ENCODE measurements around the gene METTL5. TPM values are rescaled to one million over a fixed set of nuclear protein-coding genes. Genes with fewer than 3 reads are reported as not detected.

Gene METTL5
- total and polyA plus RNA-seq, 9 of the 15 experiments (the other 6 are each of a cell fraction or from before 2014, with no cell fraction given): 149 to 471 (median 224) TPM

DNA sequence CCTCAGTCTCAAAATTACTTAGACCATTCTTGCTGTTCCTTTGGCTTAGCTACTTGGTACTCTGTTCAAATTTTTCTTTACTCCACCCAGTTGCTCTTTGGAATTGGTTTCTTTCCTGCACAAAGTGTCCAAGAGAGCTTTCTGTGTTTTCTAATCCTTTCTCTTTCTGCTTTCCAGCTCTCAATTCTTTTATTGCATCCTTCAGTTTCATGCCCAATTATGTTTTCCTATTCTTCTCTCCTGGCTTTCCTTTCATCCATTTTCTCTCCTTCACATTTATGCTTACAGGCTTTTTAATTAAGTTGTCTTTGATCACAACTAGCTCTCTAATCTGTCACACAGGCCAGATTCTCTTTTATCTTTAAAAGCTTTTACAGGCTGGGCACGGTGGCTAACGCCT is 40.8 kb upstream of the METTL5 start:
- in situ Hi-C loops (cut with MboI) (no loop called here), intact Hi-C loops (cut with micrococcal nuclease) (no loop called here)
- Histone ChIP-seq H3K4me2 (ENCODE audit: insufficient read depth, low read length) (no peak overlapping the region), H3K4me1 (replicated peaks in 1 of 2; ENCODE audit: control insufficient read depth in 2 of 2, insufficient read depth in 2 of 2, low read length in 2 of 2) (peaks cover 3 to 9% of the 10 kb centered on the region in 2 experiments), H4K20me1 (replicated peaks; ENCODE audit: control insufficient read depth, insufficient read depth, low read length) (no peaks in the 10 kb centered on the region; the same call in 1 of the 2 replicates), H3K4me3 (no peak overlapping the region), H3K27ac (ENCODE audit: extremely low read depth, low read depth, low read length) (no peak overlapping the region), H3K27me3 (ENCODE audit: control insufficient read depth in 2 of 2, insufficient read depth in 2 of 2, low read length in 2 of 2) (no peaks in the 10 kb centered on the region), H3K9ac (ENCODE audit: insufficient read depth in 1 of 2, low read depth in 2 of 2, low read length in 2 of 2) (no peak overlapping the region), H2AFZ (ENCODE audit: low read depth, low read length) (no peak overlapping the region), H3K36me3 (ENCODE audit: control insufficient read depth, insufficient read depth, low read length) (peaks cover 8% of the 10 kb centered on the region; the same call in 1 of the 3 replicates), H3K9me3 (replicated peaks; ENCODE audit: control insufficient read depth, insufficient read depth, low read depth, low read length) (no peaks in the 10 kb centered on the region), H3K79me2 (ENCODE audit: control insufficient read depth, insufficient read depth, low read length) (peaks cover 93% of the 10 kb centered on the region), H3K9me1 (ENCODE audit: control insufficient read depth, insufficient read depth, low read length) (no peaks in the 10 kb centered on the region)
- TF ChIP-seq POLR3G (IDR thresholded peaks at IDR 0.05; ENCODE audit: extremely low read depth, insufficient read length, insufficient replicate concordance): no peak
- no peak for TF ChIP-seq RBM14 (IDR thresholded peaks at IDR 0.05; ENCODE audit: borderline replicate concordance, insufficient read depth, low read depth, low read length)
- TF ChIP-seq FOS (IDR thresholded peaks at IDR 0.05; ENCODE audit: extremely low read depth, insufficient read length): no peak
- TF ChIP-seq POLR2G (IDR thresholded peaks at IDR 0.05; ENCODE audit: low read depth, low read length): no peak
- no peak for TF ChIP-seq RAD51 (IDR thresholded peaks at IDR 0.05; ENCODE audit: borderline replicate concordance, low read depth)
- TF ChIP-seq ZC3H4 (CRISPR knock-in tag; IDR thresholded peaks at IDR 0.05; ENCODE audit: borderline replicate concordance): no peak
- TF ChIP-seq WHSC1 (IDR thresholded peaks at IDR 0.05; ENCODE audit: low read length): no peak
- TF ChIP-seq SUPT5H (IDR thresholded peaks at IDR 0.05): no peak
- no peak for TF ChIP-seq NFYB (IDR thresholded peaks at IDR 0.05; ENCODE audit: extremely low read depth, insufficient read length)
- TF ChIP-seq STAG1 (CRISPR knock-in tag; IDR thresholded peaks at IDR 0.05; ENCODE audit: borderline replicate concordance): no peak
- TF ChIP-seq NR2C2 (CRISPR knock-in tag; IDR thresholded peaks at IDR 0.05): no peak
- no peak for TF ChIP-seq NR2C2 (tag; IDR thresholded peaks at IDR 0.05)
- no peak for TF ChIP-seq CXXC5 (CRISPR knock-in tag; IDR thresholded peaks at IDR 0.05)
- no peak for TF ChIP-seq CCNT2 (IDR thresholded peaks at IDR 0.05; ENCODE audit: borderline replicate concordance, extremely low read depth, insufficient read length, low read depth, low read length)
- TF ChIP-seq, protein P1, sequence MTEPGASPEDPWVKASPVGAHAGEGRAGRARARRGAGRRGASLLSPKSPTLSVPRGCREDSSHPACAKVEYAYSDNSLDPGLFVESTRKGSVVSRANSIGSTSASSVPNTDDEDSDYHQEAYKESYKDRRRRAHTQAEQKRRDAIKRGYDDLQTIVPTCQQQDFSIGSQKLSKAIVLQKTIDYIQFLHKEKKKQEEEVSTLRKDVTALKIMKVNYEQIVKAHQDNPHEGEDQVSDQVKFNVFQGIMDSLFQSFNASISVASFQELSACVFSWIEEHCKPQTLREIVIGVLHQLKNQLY (CRISPR knock-in tag; conservative IDR thresholded peaks at IDR 0.05): no peak
- TF ChIP-seq GATAD2B (IDR thresholded peaks at IDR 0.05; ENCODE audit: borderline replicate concordance): no peak
- TF ChIP-seq SREBF1 (IDR thresholded peaks at IDR 0.05; ENCODE audit: borderline replicate concordance, low read depth, low read length): no peak
- no peak for TF ChIP-seq ATF3 (IDR thresholded peaks at IDR 0.05)
- TF ChIP-seq ATF3 (CRISPR knock-in tag; conservative IDR thresholded peaks at IDR 0.05): no peak
- no peak for ATAC-seq
- CTCF ChIA-PET (ENCODE audit: low intra/inter-chr PET ratio): interaction anchor here (0.7 kb wide), 1 partner anchor 62 kb away, joined by 4 read pairs; no protein-coding TSS in a partner anchor
- POLR2A ChIA-PET: interaction anchor here (0.8 to 1.2 kb wide), 3 partner anchors 12 to 36 kb away, joined by 3 to 4 read pairs (median 3); no protein-coding TSS in a partner anchor
- FAIRE-seq: no peak
- DNase-seq (ENCODE audit: extremely low read depth in 1 of 4, low spot score in 3 of 4): no peak
- WGBS (ENCODE audit: insufficient coverage, low coverage, missing lambda C conversion rate): 40% methylated on average over 2 of the region's 2 CpGs
- no TSS peak for BruUV-seq (replicated peaks)

Data from K562 (cell line).